Trophoblast cell (in vitro differentiated cells and primary cell): ENCODE results near the gene RIPK4.

Source experiments
- DNase-seq, 2 donors: peaks; one replicate each; pipeline ENCODE4 v3.0.0-alpha.2; 2016
- H2AFZ ChIP-seq: 2 replicates; pipeline ENCODE4 v1.6.1; 2013; ENCODE audit warnings: low read length, moderate library complexity, mild to moderate bottlenecking; ENCODE audit not compliant: insufficient read depth, poor library complexity
- H2AK5ac ChIP-seq: 2 replicates; pipeline ENCODE4 v1.6.1; 2013; ENCODE audit warnings: mild to moderate bottlenecking, low read length
- H2BK120ac ChIP-seq: 2 replicates; pipeline ENCODE4 v1.6.1; 2013; ENCODE audit warnings: low read length, mild to moderate bottlenecking, moderate library complexity; ENCODE audit not compliant: insufficient read depth, poor library complexity
- H2BK12ac ChIP-seq: 2 replicates; pipeline ENCODE4 v1.6.1; 2013; ENCODE audit warnings: mild to moderate bottlenecking, low read length, moderate library complexity
- H2BK5ac ChIP-seq: 2 replicates; pipeline ENCODE4 v1.6.1; 2013; ENCODE audit warnings: low read length, low read depth, moderate library complexity, mild to moderate bottlenecking; ENCODE audit not compliant: poor library complexity
- H3K14ac ChIP-seq: 2 replicates; pipeline ENCODE4 v1.6.1; 2013; ENCODE audit warnings: mild to moderate bottlenecking, low read length
- H3K18ac ChIP-seq: 2 replicates; pipeline ENCODE4 v1.6.1; 2013; ENCODE audit warnings: mild to moderate bottlenecking, low read length
- H3K23ac ChIP-seq: 2 replicates; pipeline ENCODE4 v1.6.1; 2013; ENCODE audit warnings: low read length
- H3K27ac ChIP-seq: 2 replicates; pipeline ENCODE4 v1.5.1; 2013; ENCODE audit warnings: low read depth, mild to moderate bottlenecking, inconsistent platforms, low read length, moderate library complexity
- H3K27me3 ChIP-seq: 2 replicates; pipeline ENCODE4 v1.6.1; 2013; ENCODE audit warnings: inconsistent platforms, mild to moderate bottlenecking, low read length, moderate library complexity; ENCODE audit not compliant: insufficient read depth
- H3K36me3 ChIP-seq, 2 experiments: 1 replicate in 1 of 2; 2 replicates in 1 of 2; pipeline ENCODE4 v1.6.1; 2013; ENCODE audit warnings: low read length in 2 of 2, mild to moderate bottlenecking in 2 of 2, moderate library complexity in 1 of 2; ENCODE audit not compliant: insufficient read depth in 2 of 2, control insufficient read depth in 1 of 2
- H3K4ac ChIP-seq: 2 replicates; pipeline ENCODE4 v1.6.1; 2013; ENCODE audit warnings: low read depth, mild to moderate bottlenecking, low read length, moderate library complexity
- H3K4me1 ChIP-seq, 2 experiments: 1 replicate in 1 of 2; 2 replicates in 1 of 2; pipeline ENCODE4 v1.6.1; 2013; ENCODE audit warnings: low read length in 2 of 2, mild to moderate bottlenecking in 2 of 2, moderate library complexity in 1 of 2; ENCODE audit not compliant: insufficient read depth in 2 of 2, control insufficient read depth in 1 of 2
- H3K4me2 ChIP-seq: 2 replicates; pipeline ENCODE4 v1.6.1; 2013; ENCODE audit warnings: inconsistent platforms, mild to moderate bottlenecking, low read length, moderate library complexity
- H3K4me3 ChIP-seq: 2 replicates; pipeline ENCODE4 v1.5.1; 2013; ENCODE audit warnings: mild to moderate bottlenecking, low read depth, low read length, inconsistent platforms
- H3K79me1 ChIP-seq: one replicate; pipeline ENCODE4 v1.6.1; 2013; ENCODE audit warnings: low read length
- H3K79me2 ChIP-seq: 2 replicates; pipeline ENCODE4 v1.6.1; 2013; ENCODE audit warnings: low read length, mild to moderate bottlenecking; ENCODE audit not compliant: control insufficient read depth, insufficient read depth, poor library complexity
- H3K9ac ChIP-seq: 2 replicates; pipeline ENCODE4 v1.6.1; 2013; ENCODE audit warnings: mild to moderate bottlenecking, low read length
- H3K9me3 ChIP-seq: 2 replicates; pipeline ENCODE4 v1.6.1; 2013; ENCODE audit warnings: low read depth, mild to moderate bottlenecking, control low read depth, inconsistent platforms, low read length; ENCODE audit not compliant: insufficient read depth
- H4K12ac ChIP-seq: 2 replicates; pipeline ENCODE4 v1.6.1; 2013; ENCODE audit warnings: low read depth, mild to moderate bottlenecking, low read length, moderate library complexity
- H4K8ac ChIP-seq: 2 replicates; pipeline ENCODE4 v1.6.1; 2013; ENCODE audit warnings: low read depth, mild to moderate bottlenecking, low read length, moderate library complexity
- H4K91ac ChIP-seq: one replicate; pipeline ENCODE4 v1.6.1; 2013; ENCODE audit warnings: low read depth, mild to moderate bottlenecking, low read length, moderate library complexity
- WGBS: extraction: QIAGEN DNeasy Blood & Tissue Kit; methylation state at CpG from one replicate; pipeline ENCODE4 v1.1.7; 2013; ENCODE audit warnings: missing lambda C conversion rate; ENCODE audit not compliant: insufficient read length, insufficient coverage; ENCODE audit errors: extremely low coverage; 5-methylcytosine and 5-hydroxymethylcytosine counted together

Gene RIPK4

DNA sequence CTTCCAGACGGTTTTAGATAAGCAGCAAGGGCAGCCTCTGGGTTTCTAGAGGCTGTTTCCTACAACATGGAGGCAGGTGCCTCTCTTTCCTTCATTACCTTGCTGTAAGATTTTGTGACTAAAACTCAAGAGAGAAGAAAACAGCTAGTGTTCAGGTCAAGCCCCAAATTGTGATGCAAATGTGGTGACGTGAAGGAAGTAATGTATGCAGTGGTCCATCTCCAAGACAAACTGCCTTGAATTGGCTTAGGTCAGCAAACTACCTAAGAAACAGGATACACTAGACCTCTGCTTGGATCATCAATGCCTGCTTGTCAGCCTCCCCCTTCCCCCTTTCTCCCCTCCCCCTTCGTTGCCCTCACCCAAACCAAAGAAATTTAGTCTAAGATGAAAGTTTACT, 28.9 kb upstream of the RIPK4 start:
- Histone ChIP-seq H3K79me2 (no peaks in the 10 kb centered on the region), H3K36me3 (peaks cover 7% of the 10 kb centered on the region in 2 experiments), H4K91ac (no peak overlapping the region), H3K4me3 (no peak overlapping the region), H2BK12ac (no peak overlapping the region), H3K9ac (no peak overlapping the region), H4K8ac (no peak overlapping the region), H3K23ac (no peak overlapping the region), H3K4me2 (no peak overlapping the region), H2AK5ac (no peak overlapping the region), H4K12ac (no peak overlapping the region), H3K18ac (no peak overlapping the region), H2BK5ac (no peak overlapping the region), H3K14ac (no peak overlapping the region), H3K79me1 (no peaks in the 10 kb centered on the region), H3K9me3 (peaks cover 2% of the 10 kb centered on the region), H3K27ac (no peak overlapping the region), H3K4me1 (peaks cover 5 to 7% of the 10 kb centered on the region in 2 experiments), H2BK120ac (no peak overlapping the region), H2AFZ (no peak overlapping the region), H3K4ac (no peak overlapping the region), H3K27me3 (no peaks in the 10 kb centered on the region)
- no peak for DNase-seq
- no CpG with 5 or more reads among the region's 3 CpGs for WGBS

GRCh38 chr21:41794600-41794999, 27.7 kb upstream of the RIPK4 start:
- Histone ChIP-seq H3K27me3 (no peaks in the 10 kb centered on the region), H3K27ac (no peak overlapping the region), H4K8ac (no peak overlapping the region), H3K4me1 (peaks cover 5% of the 10 kb centered on the region in 2 experiments), H3K14ac (no peak overlapping the region), H3K18ac (no peak overlapping the region), H3K23ac (no peak overlapping the region), H3K4me3 (no peak overlapping the region), H2BK12ac (no peak overlapping the region), H3K9me3 (peaks cover 2% of the 10 kb centered on the region), H4K12ac (no peak overlapping the region), H2BK5ac (no peak overlapping the region), H3K79me1 (no peaks in the 10 kb centered on the region), H3K36me3 (peaks cover 7% of the 10 kb centered on the region in 2 experiments), H2BK120ac (no peak overlapping the region), H2AK5ac (no peak overlapping the region), H3K9ac (no peak overlapping the region), H3K4me2 (no peak overlapping the region), H4K91ac (no peak overlapping the region), H3K4ac (no peak overlapping the region), H3K79me2 (no peaks in the 10 kb centered on the region), H2AFZ (no peak overlapping the region)
- no peak for DNase-seq
- WGBS: no CpG with 5 or more reads among the region's 10 CpGs

- H3K18ac ChIP-seq: no peak overlapping the region
- H3K4me2 ChIP-seq: no peak overlapping the region
- no peak overlapping the region for H3K23ac ChIP-seq
- no peak overlapping the region for H2BK120ac ChIP-seq
- H3K27me3 ChIP-seq: no peaks in the 10 kb centered on the region
- no peaks in the 10 kb centered on the region for H3K79me1 ChIP-seq
- no peak overlapping the region for H3K4me3 ChIP-seq
- H2AK5ac ChIP-seq: no peak overlapping the region
- peaks cover 2 to 3% of the 10 kb centered on the region in 2 experiments for H3K36me3 ChIP-seq
- H3K9me3 ChIP-seq: peaks cover 2% of the 10 kb centered on the region
- H3K27ac ChIP-seq: no peak overlapping the region
- DNase-seq: no peak
- H3K79me2 ChIP-seq: no peaks in the 10 kb centered on the region
- H4K12ac ChIP-seq: no peak overlapping the region
- H3K4ac ChIP-seq: no peak overlapping the region
- H4K91ac ChIP-seq: no peak overlapping the region
- H4K8ac ChIP-seq: no peak overlapping the region
- WGBS: no CpG with 5 or more reads among the region's 3 CpGs
- no peak overlapping the region for H2BK12ac ChIP-seq
- no peak overlapping the region for H2BK5ac ChIP-seq
- peaks cover 4 to 5% of the 10 kb centered on the region in 2 experiments for H3K4me1 ChIP-seq
- no peak overlapping the region for H2AFZ ChIP-seq
- no peak overlapping the region for H3K14ac ChIP-seq
- no peak overlapping the region for H3K9ac ChIP-seq
Observed at GRCh38 chr21:41792711-41793110, 25.9 kb upstream of the RIPK4 start.

- Histone ChIP-seq H3K79me2 (no peaks in the 10 kb centered on the region), H4K8ac (no peak overlapping the region), H4K91ac (no peak overlapping the region), H2AFZ (no peak overlapping the region), H3K4me1 (peaks cover 0 to 8% of the 10 kb centered on the region in 2 experiments), H3K9me3 (no peaks in the 10 kb centered on the region), H3K18ac (no peak overlapping the region), H3K27ac (peak overlapping the region; percentile 37), H3K14ac (no peak overlapping the region), H3K9ac (no peak overlapping the region), H2BK12ac (no peak overlapping the region), H3K23ac (no peak overlapping the region), H3K4ac (no peak overlapping the region), H3K4me2 (no peak overlapping the region), H3K27me3 (no peaks in the 10 kb centered on the region), H2BK120ac (no peak overlapping the region), H3K79me1 (no peaks in the 10 kb centered on the region), H3K36me3 (no peaks in the 10 kb centered on the region), H2AK5ac (no peak overlapping the region), H2BK5ac (no peak overlapping the region), H3K4me3 (no peak overlapping the region), H4K12ac (no peak overlapping the region)
- no CpG with 5 or more reads among the region's 13 CpGs for WGBS
- peak; percentile 97 to 99 for DNase-seq
Observed at GRCh38 chr21:41786509-41786987, 19.7 kb upstream of the RIPK4 start.
